ENCODE data around the gene KIR3DL2. TPM values are rescaled to one million over a fixed set of nuclear protein-coding genes. Genes with fewer than 3 reads are reported as not detected.

KIR3DL2 gene
- total and polyA plus RNA-seq, 2 of the 4 experiments (the other 2 are of a cell fraction) = not detected

DNA sequence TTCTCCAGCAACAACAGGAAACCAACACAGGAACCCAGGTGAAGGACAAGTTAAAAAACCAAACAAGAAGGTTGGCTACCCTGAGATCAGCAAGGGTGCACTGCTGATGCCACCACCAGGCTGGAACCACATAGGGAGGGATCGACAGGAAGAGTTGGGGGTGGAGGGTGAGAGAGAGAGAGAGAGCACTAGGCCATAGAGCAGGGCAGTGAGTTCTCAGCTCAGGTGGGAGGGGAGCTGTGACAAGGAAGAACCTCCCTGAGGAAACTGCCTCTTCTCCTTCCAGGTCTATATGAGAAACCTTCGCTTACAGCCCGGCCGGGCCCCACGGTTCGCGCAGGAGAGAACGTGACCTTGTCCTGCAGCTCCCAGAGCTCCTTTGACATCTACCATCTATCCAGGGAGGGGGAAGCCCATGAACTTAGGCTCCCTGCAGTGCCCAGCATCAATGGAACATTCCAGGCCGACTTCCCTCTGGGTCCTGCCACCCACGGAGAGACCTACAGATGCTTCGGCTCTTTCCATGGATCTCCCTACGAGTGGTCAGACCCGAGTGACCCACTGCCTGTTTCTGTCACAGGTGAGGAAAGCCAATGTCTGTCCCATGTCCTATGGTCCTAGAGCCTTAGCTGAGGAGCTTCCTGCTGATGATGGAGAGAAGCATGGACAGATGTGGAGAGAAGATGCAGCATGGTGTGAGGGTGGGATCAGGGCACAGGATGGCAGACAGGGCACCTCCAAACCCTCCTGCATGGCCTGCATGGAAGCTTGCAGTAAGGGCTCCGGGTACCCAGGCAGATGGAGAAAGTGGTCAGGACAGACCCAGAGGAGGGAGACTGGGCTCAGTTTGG lies 44.4 kb upstream of the KIR3DL2 start:
- intact Hi-C loops (cut with micrococcal nuclease) (no loop called here), dilution Hi-C loops (cut with HindIII; ENCODE audit: low sequenced_read_pairs, unreplicated experiment) (no loop called here), in situ Hi-C loops (cut with MboI; ENCODE audit: low sequenced_read_pairs) (no loop called here)
- H4K5ac ChIP-seq (ENCODE audit: low read depth, low read length) = no peak overlapping the region
- CTCF ChIA-PET = no interaction called here
- no peak overlapping the region for H4K91ac ChIP-seq (ENCODE audit: insufficient read depth, low read depth, low read length)
- H3K56ac ChIP-seq (ENCODE audit: extremely low read depth, insufficient read depth, low read length) = no peak overlapping the region
- H2BK20ac ChIP-seq (ENCODE audit: low read depth, low read length) = no peak overlapping the region
- H2BK15ac ChIP-seq (ENCODE audit: low read depth, low read length) = no peak overlapping the region
- no peak overlapping the region for H3K9ac ChIP-seq (ENCODE audit: low read depth, low read length)
- no peak overlapping the region for H2BK120ac ChIP-seq (ENCODE audit: low read depth, low read length)
- 72% methylated on average over 9 of the region's 14 CpGs; no CpG with 5 or more reads in 1 of the 2 experiments for WGBS, 2 experiments (ENCODE audit: extremely low coverage in 2 of 2, insufficient read length in 1 of 2)
- no peaks in the 10 kb centered on the region for H3K4me1 ChIP-seq (ENCODE audit: control insufficient read depth, insufficient read depth, low read length)
- peaks cover 32% of the 10 kb centered on the region for H3K9me3 ChIP-seq (ENCODE audit: control insufficient read depth, insufficient read depth, low read length)
- no peak overlapping the region for H3K14ac ChIP-seq (replicated peaks; ENCODE audit: low read depth, low read length)
- H4K20me1 ChIP-seq (ENCODE audit: insufficient read depth, low read length) = no peaks in the 10 kb centered on the region
- TF ChIP-seq RAD21 (IDR thresholded peaks at IDR 0.05; ENCODE audit: low read length) (no peak), FOS (IDR thresholded peaks at IDR 0.05; ENCODE audit: low read depth, low read length) (no peak), CHD1 (IDR thresholded peaks at IDR 0.05; ENCODE audit: low read depth, low read length) (no peak), MAZ (IDR thresholded peaks at IDR 0.05; ENCODE audit: borderline replicate concordance, low read depth, low read length) (no peak), MXI1 (IDR thresholded peaks at IDR 0.05; ENCODE audit: borderline replicate concordance, low read depth, low read length) (no peak), RFX5 (IDR thresholded peaks at IDR 0.05; ENCODE audit: low read depth, low read length) (no peak), POLR2A (IDR thresholded peaks at IDR 0.05; ENCODE audit: low read depth, low read length) (no peak), USF2 (IDR thresholded peaks at IDR 0.05; ENCODE audit: low read depth, low read length) (no peak), CEBPB (IDR thresholded peaks at IDR 0.05; ENCODE audit: low read depth, low read length) (no peak), RCOR1 (IDR thresholded peaks at IDR 0.05; ENCODE audit: insufficient replicate concordance, low read length) (no peak), SMC3 (IDR thresholded peaks at IDR 0.05; ENCODE audit: low read depth, low read length) (no peak), NFE2L2 (IDR thresholded peaks at IDR 0.05; ENCODE audit: low read depth, low read length) (no peak), MAFK (IDR thresholded peaks at IDR 0.05; ENCODE audit: low read depth, low read length) (no peak), BHLHE40 (IDR thresholded peaks at IDR 0.05; ENCODE audit: low read depth, low read length) (no peak)
- TF ChIP-seq, protein P1, sequence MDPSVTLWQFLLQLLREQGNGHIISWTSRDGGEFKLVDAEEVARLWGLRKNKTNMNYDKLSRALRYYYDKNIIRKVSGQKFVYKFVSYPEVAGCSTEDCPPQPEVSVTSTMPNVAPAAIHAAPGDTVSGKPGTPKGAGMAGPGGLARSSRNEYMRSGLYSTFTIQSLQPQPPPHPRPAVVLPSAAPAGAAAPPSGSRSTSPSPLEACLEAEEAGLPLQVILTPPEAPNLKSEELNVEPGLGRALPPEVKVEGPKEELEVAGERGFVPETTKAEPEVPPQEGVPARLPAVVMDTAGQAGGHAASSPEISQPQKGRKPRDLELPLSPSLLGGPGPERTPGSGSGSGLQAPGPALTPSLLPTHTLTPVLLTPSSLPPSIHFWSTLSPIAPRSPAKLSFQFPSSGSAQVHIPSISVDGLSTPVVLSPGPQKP (IDR thresholded peaks at IDR 0.05; ENCODE audit: borderline replicate concordance, low read depth, low read length) = no peak
- TF ChIP-seq, protein P2, sequence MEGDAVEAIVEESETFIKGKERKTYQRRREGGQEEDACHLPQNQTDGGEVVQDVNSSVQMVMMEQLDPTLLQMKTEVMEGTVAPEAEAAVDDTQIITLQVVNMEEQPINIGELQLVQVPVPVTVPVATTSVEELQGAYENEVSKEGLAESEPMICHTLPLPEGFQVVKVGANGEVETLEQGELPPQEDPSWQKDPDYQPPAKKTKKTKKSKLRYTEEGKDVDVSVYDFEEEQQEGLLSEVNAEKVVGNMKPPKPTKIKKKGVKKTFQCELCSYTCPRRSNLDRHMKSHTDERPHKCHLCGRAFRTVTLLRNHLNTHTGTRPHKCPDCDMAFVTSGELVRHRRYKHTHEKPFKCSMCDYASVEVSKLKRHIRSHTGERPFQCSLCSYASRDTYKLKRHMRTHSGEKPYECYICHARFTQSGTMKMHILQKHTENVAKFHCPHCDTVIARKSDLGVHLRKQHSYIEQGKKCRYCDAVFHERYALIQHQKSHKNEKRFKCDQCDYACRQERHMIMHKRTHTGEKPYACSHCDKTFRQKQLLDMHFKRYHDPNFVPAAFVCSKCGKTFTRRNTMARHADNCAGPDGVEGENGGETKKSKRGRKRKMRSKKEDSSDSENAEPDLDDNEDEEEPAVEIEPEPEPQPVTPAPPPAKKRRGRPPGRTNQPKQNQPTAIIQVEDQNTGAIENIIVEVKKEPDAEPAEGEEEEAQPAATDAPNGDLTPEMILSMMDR (conservative IDR thresholded peaks at IDR 0.05; ENCODE audit: low read depth, low read length) = no peak
- no peaks in the 10 kb centered on the region for H3K79me1 ChIP-seq (ENCODE audit: low read depth in 1 of 2, low read length in 2 of 2)
- no peak overlapping the region for H3K27ac ChIP-seq (ENCODE audit: insufficient read depth, low read length)
- no peak overlapping the region for H4K8ac ChIP-seq (ENCODE audit: low read depth in 2 of 2, low read length in 2 of 2)
- POLR2A ChIA-PET (ENCODE audit: unreplicated experiment) = no interaction called here
- no peak overlapping the region for H2AK5ac ChIP-seq (ENCODE audit: low read depth, low read length)
- no peak overlapping the region for H3K4me3 ChIP-seq (ENCODE audit: insufficient read depth, low read depth, low read length)
- H3K18ac ChIP-seq (ENCODE audit: low read depth, low read length) = no peak overlapping the region
- H3K27me3 ChIP-seq (ENCODE audit: control insufficient read depth, insufficient read depth, low read length) = no peaks in the 10 kb centered on the region
- no TSS peak for BruUV-seq (replicated peaks)
- no peaks in the 10 kb centered on the region for H3K36me3 ChIP-seq (ENCODE audit: control insufficient read depth, insufficient read depth, low read length)
- H2BK5ac ChIP-seq (ENCODE audit: low read depth, low read length, poor library complexity, severe bottlenecking) = no peak overlapping the region
- H2AK9ac ChIP-seq (replicated peaks; ENCODE audit: low read depth, low read length, poor library complexity) = no peak overlapping the region
- H3K9me1 ChIP-seq (ENCODE audit: insufficient read depth, low read length) = no peaks in the 10 kb centered on the region
- no peak overlapping the region for H3K23ac ChIP-seq (ENCODE audit: low read depth, low read length)
- H3K4ac ChIP-seq (ENCODE audit: low read depth, low read length) = no peak overlapping the region
- H2AFZ ChIP-seq (replicated peaks; ENCODE audit: low read length, poor library complexity) = no peak overlapping the region
- no peak for ATAC-seq (ENCODE audit: low read depth)
- no peak overlapping the region for H3K4me2 ChIP-seq (ENCODE audit: low read depth, low read length)
- DNase-seq = no peak
